GM19372 (cell line): ENCODE data around the gene PRR35.

Source experiments
- ATAC-seq: cut with Tn5 transposase; IDR thresholded peaks from one replicate; pipeline ENCODE4 v1.9.1; 2021; ENCODE audit warnings: mild to moderate bottlenecking, low read depth, moderate library complexity; ENCODE audit not compliant: unreplicated experiment

The PRR35 gene

GRCh38 chr16:560204-560700, at the start of gene PRR35:
PRR35 (plus strand) TSS chr16:560394; CDS start chr16:563295, 2,901 bp downstream.
- no peak for ATAC-seq

- ATAC-seq = no peak
Measured at GRCh38 chr16:512802-513201, 47.4 kb upstream of the PRR35 start.

GRCh38 chr16:513950-514349, 46.2 kb upstream of the PRR35 start:
- no peak for ATAC-seq

GRCh38 chr16:515175-515938, 44.8 kb upstream of the PRR35 start:
- no peak for ATAC-seq

- ATAC-seq = no peak
Measured at GRCh38 chr16:515939-516226, 44.3 kb upstream of the PRR35 start.

- ATAC-seq = no peak
Measured at GRCh38 chr16:516301-516700, 43.9 kb upstream of the PRR35 start.

GRCh38 chr16:518858-519257, 41.3 kb upstream of the PRR35 start:
- no peak for ATAC-seq

GRCh38 chr16:519425-519824, 40.8 kb upstream of the PRR35 start:
- no peak for ATAC-seq

GRCh38 chr16:519841-520687, 40.1 kb upstream of the PRR35 start:
- ATAC-seq = no peak

- ATAC-seq = no peak
Measured at GRCh38 chr16:520847-521246, 39.3 kb upstream of the PRR35 start.

GRCh38 chr16:521381-522210, 38.6 kb upstream of the PRR35 start:
- ATAC-seq = no peak

GRCh38 chr16:522320-523096, 37.7 kb upstream of the PRR35 start:
- no peak for ATAC-seq

- ATAC-seq = no peak
Measured at GRCh38 chr16:523097-523741, 37.0 kb upstream of the PRR35 start.

GRCh38 chr16:524274-525040, 35.7 kb upstream of the PRR35 start:
- no peak for ATAC-seq

GRCh38 chr16:525123-525519, 35.1 kb upstream of the PRR35 start:
- no peak for ATAC-seq

GRCh38 chr16:525520-526180, 34.5 kb upstream of the PRR35 start:
- no peak for ATAC-seq

GRCh38 chr16:526181-527014, 33.8 kb upstream of the PRR35 start:
- no peak for ATAC-seq
